ENCODE data around the gene RBM24.

RBM24 gene

DNA sequence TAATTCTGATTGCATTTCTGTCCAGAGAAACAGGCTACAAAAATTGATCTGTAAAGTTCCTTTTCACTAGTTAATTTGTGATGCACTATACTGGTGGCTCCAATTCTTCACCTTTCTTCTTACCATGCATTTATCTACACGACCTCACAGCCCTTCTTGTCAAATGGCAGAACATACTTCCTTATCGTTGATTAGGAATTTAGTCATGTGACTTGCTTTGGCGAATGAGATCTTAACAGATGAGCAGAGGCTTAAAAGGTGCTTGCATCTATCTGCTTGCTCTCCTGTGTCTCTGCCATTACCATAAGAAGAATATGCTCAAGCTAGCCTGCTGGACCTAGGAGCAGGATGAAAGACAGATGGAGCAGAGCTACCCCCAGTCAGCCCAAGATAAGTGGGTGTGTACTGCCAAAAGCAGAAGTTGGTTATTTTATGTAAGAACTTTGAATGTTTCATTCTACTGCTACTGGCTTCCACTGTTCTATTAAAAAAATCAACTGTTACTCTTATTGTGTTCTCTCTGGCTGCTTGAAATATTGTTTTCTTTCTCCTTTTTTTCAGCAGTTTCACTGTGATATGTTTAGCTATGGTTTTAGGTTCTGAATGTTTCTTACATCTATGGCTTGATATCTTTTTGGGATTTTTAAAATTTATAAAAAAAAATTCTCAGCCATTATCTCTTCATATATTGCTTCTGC, 40.2 kb upstream of the RBM24 start:
- H2AK5ac ChIP-seq (ENCODE audit: low read length, severe bottlenecking), result no peak overlapping the region
- H3K4me2 ChIP-seq (ENCODE audit: low read length, poor library complexity, severe bottlenecking), result no peak overlapping the region
- no peaks in the 10 kb centered on the region for H3K4me1 ChIP-seq (ENCODE audit: control insufficient read depth, insufficient read depth, low read depth, low read length)
- no peak overlapping the region for H3K27ac ChIP-seq (ENCODE audit: low read length, poor library complexity, severe bottlenecking)
- no peak overlapping the region for H2BK12ac ChIP-seq (ENCODE audit: low read length in 2 of 2)
- H2BK120ac ChIP-seq (ENCODE audit: low read depth, low read length), result no peak overlapping the region
- no peak overlapping the region for H3K23ac ChIP-seq (ENCODE audit: low read length in 2 of 2)
- H3K9me3 ChIP-seq (ENCODE audit: control insufficient read depth, low read length), result peaks cover 9% of the 10 kb centered on the region
- no peak overlapping the region for H4K91ac ChIP-seq (ENCODE audit: low read length)
- 87% methylated on average over 3 of the region's 3 CpGs for WGBS
- H2BK5ac ChIP-seq (ENCODE audit: low read depth, low read length, poor library complexity, severe bottlenecking), result no peak overlapping the region
- H3K9ac ChIP-seq (ENCODE audit: low read length), result no peak overlapping the region
- no peak overlapping the region for H4K8ac ChIP-seq (ENCODE audit: low read length)
- no peak overlapping the region for H3K4ac ChIP-seq (ENCODE audit: low read depth in 1 of 2, low read length in 2 of 2)
- H3K79me1 ChIP-seq (replicated peaks; ENCODE audit: low read length, poor library complexity, severe bottlenecking), result no peaks in the 10 kb centered on the region
- H3K36me3 ChIP-seq (ENCODE audit: control insufficient read depth in 1 of 2, insufficient read depth in 2 of 2, low read depth in 1 of 2, low read length in 2 of 2), result no peaks in the 10 kb centered on the region
- no peak overlapping the region for H3K14ac ChIP-seq (ENCODE audit: low read length in 2 of 2)
- no peaks in the 10 kb centered on the region for H3K27me3 ChIP-seq (ENCODE audit: control insufficient read depth in 1 of 2, insufficient read depth in 1 of 2, low read length in 2 of 2)
- H3K18ac ChIP-seq (ENCODE audit: low read depth in 1 of 2, low read length in 2 of 2), result no peak overlapping the region
- DNase-seq, result no peak
- H2AFZ ChIP-seq (ENCODE audit: low read depth, low read length), result no peak overlapping the region
- no peak overlapping the region for H2BK15ac ChIP-seq (ENCODE audit: low read depth, poor library complexity, severe bottlenecking)
- H3K4me3 ChIP-seq (ENCODE audit: insufficient read depth in 1 of 2, low read depth in 1 of 2, low read length in 2 of 2), result no peak overlapping the region

- Histone ChIP-seq H3K9ac (ENCODE audit: low read length) (no peak overlapping the region), H3K23ac (ENCODE audit: low read length in 2 of 2) (no peak overlapping the region), H2BK120ac (ENCODE audit: low read depth, low read length) (no peak overlapping the region), H3K4me2 (ENCODE audit: low read length, poor library complexity, severe bottlenecking) (no peak overlapping the region), H4K8ac (ENCODE audit: low read length) (no peak overlapping the region), H3K4ac (ENCODE audit: low read depth in 1 of 2, low read length in 2 of 2) (no peak overlapping the region), H2BK15ac (ENCODE audit: low read depth, poor library complexity, severe bottlenecking) (no peak overlapping the region), H3K14ac (ENCODE audit: low read length in 2 of 2) (no peak overlapping the region), H3K18ac (ENCODE audit: low read depth in 1 of 2, low read length in 2 of 2) (no peak overlapping the region), H3K4me3 (ENCODE audit: insufficient read depth in 1 of 2, low read depth in 1 of 2, low read length in 2 of 2) (no peak overlapping the region), H3K27ac (ENCODE audit: low read length, poor library complexity, severe bottlenecking) (no peak overlapping the region), H3K9me3 (ENCODE audit: control insufficient read depth, low read length) (peaks cover 9% of the 10 kb centered on the region), H4K91ac (ENCODE audit: low read length) (no peak overlapping the region), H2AK5ac (ENCODE audit: low read length, severe bottlenecking) (no peak overlapping the region), H2BK12ac (ENCODE audit: low read length in 2 of 2) (no peak overlapping the region), H3K4me1 (ENCODE audit: control insufficient read depth, insufficient read depth, low read depth, low read length) (no peaks in the 10 kb centered on the region), H3K36me3 (ENCODE audit: control insufficient read depth in 1 of 2, insufficient read depth in 2 of 2, low read depth in 1 of 2, low read length in 2 of 2) (no peaks in the 10 kb centered on the region), H2BK5ac (ENCODE audit: low read depth, low read length, poor library complexity, severe bottlenecking) (no peak overlapping the region), H3K79me1 (replicated peaks; ENCODE audit: low read length, poor library complexity, severe bottlenecking) (no peaks in the 10 kb centered on the region), H3K27me3 (ENCODE audit: control insufficient read depth in 1 of 2, insufficient read depth in 1 of 2, low read length in 2 of 2) (no peaks in the 10 kb centered on the region), H2AFZ (ENCODE audit: low read depth, low read length) (no peak overlapping the region)
- DNase-seq, result no peak
- WGBS, result 0% methylated on average over 1 of the region's 1 CpG
Observed at GRCh38 chr6:17242087-17242486, 39.1 kb upstream of the RBM24 start.

DNA sequence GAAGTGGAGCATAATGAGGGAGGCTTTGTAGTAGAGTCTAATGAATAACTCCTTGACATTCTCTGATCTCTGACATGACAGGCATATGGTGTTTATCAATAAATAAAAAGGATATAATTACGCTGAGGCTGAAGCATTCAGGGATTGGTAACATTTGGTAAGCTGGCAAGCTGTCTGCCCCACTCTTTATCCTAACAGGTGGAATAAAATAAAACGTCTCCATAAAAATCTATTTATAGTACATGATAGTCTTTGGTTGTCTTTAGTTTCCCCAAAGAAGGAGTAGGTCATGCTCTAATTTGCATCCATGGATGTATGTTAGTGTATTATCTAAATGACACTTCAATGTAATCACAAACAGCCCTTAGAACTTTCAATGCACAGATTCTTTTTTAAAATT, 30.9 kb upstream of the RBM24 start:
- no CpG with 5 or more reads among the region's 2 CpGs for WGBS
- Histone ChIP-seq H3K23ac (ENCODE audit: low read length in 2 of 2) (no peak overlapping the region), H3K27ac (ENCODE audit: low read length, poor library complexity, severe bottlenecking) (no peak overlapping the region)

DNA sequence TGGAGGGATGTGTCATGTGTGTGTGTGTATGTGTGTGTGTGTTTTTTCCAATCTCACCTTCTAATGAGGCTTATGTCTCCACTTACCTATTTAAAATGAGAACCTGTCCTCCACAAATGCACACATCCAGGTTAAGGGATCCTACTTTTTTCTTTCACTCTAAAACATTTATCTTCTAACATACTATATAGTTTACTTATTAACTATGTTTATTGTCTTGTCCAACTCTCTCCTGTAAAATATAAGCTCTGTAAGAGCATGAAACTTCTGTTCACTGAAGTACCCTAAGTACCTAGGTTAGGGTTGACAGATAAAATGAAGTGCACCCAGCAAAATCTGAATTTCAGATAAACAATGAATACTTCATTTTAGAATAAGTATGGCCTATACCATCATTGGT, 29.2 kb upstream of the RBM24 start:
- Histone ChIP-seq H3K27ac (ENCODE audit: low read length, poor library complexity, severe bottlenecking) (no peak overlapping the region), H3K79me1 (replicated peaks; ENCODE audit: low read length, poor library complexity, severe bottlenecking) (no peaks in the 10 kb centered on the region), H3K23ac (ENCODE audit: low read length in 2 of 2) (no peak overlapping the region), H4K8ac (ENCODE audit: low read length) (no peak overlapping the region), H2AK5ac (ENCODE audit: low read length, severe bottlenecking) (no peak overlapping the region), H3K36me3 (ENCODE audit: control insufficient read depth in 1 of 2, insufficient read depth in 2 of 2, low read depth in 1 of 2, low read length in 2 of 2) (no peaks in the 10 kb centered on the region), H2BK15ac (ENCODE audit: low read depth, poor library complexity, severe bottlenecking) (no peak overlapping the region), H2BK120ac (ENCODE audit: low read depth, low read length) (no peak overlapping the region), H3K4ac (ENCODE audit: low read depth in 1 of 2, low read length in 2 of 2) (no peak overlapping the region), H3K18ac (ENCODE audit: low read depth in 1 of 2, low read length in 2 of 2) (no peak overlapping the region), H2BK12ac (ENCODE audit: low read length in 2 of 2) (no peak overlapping the region), H4K91ac (ENCODE audit: low read length) (no peak overlapping the region), H3K4me3 (ENCODE audit: insufficient read depth in 1 of 2, low read depth in 1 of 2, low read length in 2 of 2) (no peak overlapping the region), H3K14ac (ENCODE audit: low read length in 2 of 2) (no peak overlapping the region), H2BK5ac (ENCODE audit: low read depth, low read length, poor library complexity, severe bottlenecking) (no peak overlapping the region), H2AFZ (ENCODE audit: low read depth, low read length) (no peak overlapping the region), H3K9ac (ENCODE audit: low read length) (no peak overlapping the region), H3K4me1 (ENCODE audit: control insufficient read depth, insufficient read depth, low read depth, low read length) (no peaks in the 10 kb centered on the region), H3K9me3 (ENCODE audit: control insufficient read depth, low read length) (no peaks in the 10 kb centered on the region), H3K27me3 (ENCODE audit: control insufficient read depth in 1 of 2, insufficient read depth in 1 of 2, low read length in 2 of 2) (no peaks in the 10 kb centered on the region), H3K4me2 (ENCODE audit: low read length, poor library complexity, severe bottlenecking) (no peak overlapping the region)
- DNase-seq, result no peak

More for the DNA sequence above, 30.9 kb upstream of the RBM24 start:
- H4K8ac ChIP-seq (ENCODE audit: low read length), result no peak overlapping the region
- no peak overlapping the region for H3K4ac ChIP-seq (ENCODE audit: low read depth in 1 of 2, low read length in 2 of 2)
- no peaks in the 10 kb centered on the region for H3K36me3 ChIP-seq (ENCODE audit: control insufficient read depth in 1 of 2, insufficient read depth in 2 of 2, low read depth in 1 of 2, low read length in 2 of 2)
- H3K18ac ChIP-seq (ENCODE audit: low read depth in 1 of 2, low read length in 2 of 2), result no peak overlapping the region
- no peak overlapping the region for H2BK120ac ChIP-seq (ENCODE audit: low read depth, low read length)
- H2AFZ ChIP-seq (ENCODE audit: low read depth, low read length), result no peak overlapping the region
- H2AK5ac ChIP-seq (ENCODE audit: low read length, severe bottlenecking), result no peak overlapping the region
- no peaks in the 10 kb centered on the region for H3K4me1 ChIP-seq (ENCODE audit: control insufficient read depth, insufficient read depth, low read depth, low read length)
- no peak overlapping the region for H2BK15ac ChIP-seq (ENCODE audit: low read depth, poor library complexity, severe bottlenecking)
- H3K9ac ChIP-seq (ENCODE audit: low read length), result no peak overlapping the region
- no peak overlapping the region for H3K4me2 ChIP-seq (ENCODE audit: low read length, poor library complexity, severe bottlenecking)
- H4K91ac ChIP-seq (ENCODE audit: low read length), result no peak overlapping the region
- H3K79me1 ChIP-seq (replicated peaks; ENCODE audit: low read length, poor library complexity, severe bottlenecking), result no peaks in the 10 kb centered on the region
- H3K14ac ChIP-seq (ENCODE audit: low read length in 2 of 2), result no peak overlapping the region
- H3K27me3 ChIP-seq (ENCODE audit: control insufficient read depth in 1 of 2, insufficient read depth in 1 of 2, low read length in 2 of 2), result no peaks in the 10 kb centered on the region
- H3K4me3 ChIP-seq (ENCODE audit: insufficient read depth in 1 of 2, low read depth in 1 of 2, low read length in 2 of 2), result no peak overlapping the region
- DNase-seq, result no peak
- no peak overlapping the region for H2BK12ac ChIP-seq (ENCODE audit: low read length in 2 of 2)
- H3K9me3 ChIP-seq (ENCODE audit: control insufficient read depth, low read length), result no peaks in the 10 kb centered on the region
- H2BK5ac ChIP-seq (ENCODE audit: low read depth, low read length, poor library complexity, severe bottlenecking), result no peak overlapping the region

Measured in mesenchymal stem cell (in vitro differentiated cells and primary cell).